ENCODE measurements around the gene TSPAN3.

The TSPAN3 gene

GRCh38 chr15:77070495-77071304 lies at the start of gene TSPAN3:
TSPAN3 (minus strand) TSS chr15:77071109; CDS start chr15:77070954, 155 bp downstream.
- Mint-ChIP-seq H3K4me1 (ENCODE audit: low read depth) (peaks cover 39% of the 10 kb centered on the region), H3K4me3 (peak within 1 kb of the TSS; percentile 90), H3K27me3 (no peaks in the 10 kb centered on the region), H3K27ac (peak within 1 kb of the TSS; percentile 87), H3K36me3 (peaks cover 2% of the 10 kb centered on the region), H3K9me3 (ENCODE audit: low read depth) (no peaks in the 10 kb centered on the region)

GRCh38 chr15:77120576-77120975 lies 49.7 kb upstream of the TSPAN3 start:
- Mint-ChIP-seq H3K36me3 (peaks cover under 1% of the 10 kb centered on the region), H3K9me3 (ENCODE audit: low read depth) (no peaks in the 10 kb centered on the region), H3K27ac (no peak overlapping the region), H3K27me3 (no peaks in the 10 kb centered on the region), H3K4me3 (no peak overlapping the region), H3K4me1 (ENCODE audit: low read depth) (peaks cover 6% of the 10 kb centered on the region)

- Mint-ChIP-seq H3K27ac (no peak overlapping the region), H3K4me1 (ENCODE audit: low read depth) (peaks cover 6% of the 10 kb centered on the region), H3K36me3 (peaks cover 2% of the 10 kb centered on the region), H3K27me3 (no peaks in the 10 kb centered on the region), H3K4me3 (no peak overlapping the region), H3K9me3 (ENCODE audit: low read depth) (no peaks in the 10 kb centered on the region)
Measured at GRCh38 chr15:77119446-77119845, 48.5 kb upstream of the TSPAN3 start.

- no peaks in the 10 kb centered on the region for H3K9me3 Mint-ChIP-seq (ENCODE audit: low read depth)
- H3K4me3 Mint-ChIP-seq, result no peak overlapping the region
- no peaks in the 10 kb centered on the region for H3K27me3 Mint-ChIP-seq
- peaks cover 4% of the 10 kb centered on the region for H3K36me3 Mint-ChIP-seq
- H3K27ac Mint-ChIP-seq, result no peak overlapping the region
- H3K4me1 Mint-ChIP-seq (ENCODE audit: low read depth), result peaks cover 6% of the 10 kb centered on the region
Measured at GRCh38 chr15:77118882-77119321, 48.0 kb upstream of the TSPAN3 start.

DNA sequence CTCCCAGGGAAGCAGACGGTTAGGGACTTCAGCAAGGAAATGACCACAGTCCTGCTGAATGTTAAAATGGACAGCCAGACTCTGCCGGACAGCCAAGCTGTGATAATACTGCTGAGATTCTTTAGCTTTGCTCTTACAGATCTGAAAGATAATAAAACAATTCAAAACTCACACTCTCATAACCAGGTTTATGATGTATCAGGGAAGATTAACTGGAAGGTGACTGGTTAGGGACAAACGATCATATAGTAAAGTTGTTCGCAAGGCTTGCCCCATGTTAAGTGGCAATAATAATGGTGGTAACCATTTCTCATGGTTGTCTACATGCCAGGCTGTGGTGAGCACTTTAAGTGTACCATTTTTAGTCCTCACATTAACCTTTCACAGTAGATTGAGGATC lies 44.3 kb upstream of the TSPAN3 start:
- Mint-ChIP-seq H3K4me3 (no peak overlapping the region), H3K27me3 (no peaks in the 10 kb centered on the region), H3K36me3 (peaks cover 6% of the 10 kb centered on the region), H3K27ac (no peak overlapping the region), H3K4me1 (ENCODE audit: low read depth) (peaks cover 6% of the 10 kb centered on the region), H3K9me3 (ENCODE audit: low read depth) (no peaks in the 10 kb centered on the region)

DNA sequence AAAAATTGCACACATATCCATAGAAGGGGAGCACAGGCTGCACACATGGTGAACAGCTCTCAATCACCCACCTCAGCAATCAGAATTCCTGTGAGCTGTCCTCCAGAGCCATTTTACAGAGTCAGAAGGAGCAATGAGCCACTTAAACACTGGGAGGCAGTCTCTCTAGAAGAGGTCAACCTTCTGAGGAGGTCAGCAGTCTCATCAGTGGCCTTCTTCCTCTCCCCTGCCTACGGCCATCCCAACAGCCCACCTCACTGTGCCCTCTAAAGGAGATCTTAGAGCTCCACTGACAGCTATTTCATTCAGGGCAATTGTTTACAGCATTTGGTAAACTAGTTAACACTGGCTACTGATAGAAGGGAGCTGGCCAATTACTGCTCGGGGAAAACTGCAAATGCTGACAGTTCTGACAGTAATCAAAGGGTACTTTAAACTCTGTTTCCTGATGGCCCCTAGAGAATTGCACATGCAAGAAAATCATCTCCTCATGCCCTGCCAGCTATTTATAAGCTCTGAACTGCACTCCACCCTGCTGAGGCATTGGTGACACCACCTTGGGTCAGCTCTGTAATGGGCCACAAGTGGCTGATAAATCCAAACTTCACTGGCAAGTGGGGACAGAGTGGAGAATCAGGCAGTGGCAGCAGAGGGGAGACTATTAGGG lies 42.1 kb upstream of the TSPAN3 start:
- Mint-ChIP-seq H3K36me3 (peaks cover 6% of the 10 kb centered on the region), H3K27me3 (no peaks in the 10 kb centered on the region), H3K4me3 (no peak overlapping the region), H3K27ac (no peak overlapping the region), H3K4me1 (ENCODE audit: low read depth) (no peaks in the 10 kb centered on the region), H3K9me3 (ENCODE audit: low read depth) (no peaks in the 10 kb centered on the region)

DNA sequence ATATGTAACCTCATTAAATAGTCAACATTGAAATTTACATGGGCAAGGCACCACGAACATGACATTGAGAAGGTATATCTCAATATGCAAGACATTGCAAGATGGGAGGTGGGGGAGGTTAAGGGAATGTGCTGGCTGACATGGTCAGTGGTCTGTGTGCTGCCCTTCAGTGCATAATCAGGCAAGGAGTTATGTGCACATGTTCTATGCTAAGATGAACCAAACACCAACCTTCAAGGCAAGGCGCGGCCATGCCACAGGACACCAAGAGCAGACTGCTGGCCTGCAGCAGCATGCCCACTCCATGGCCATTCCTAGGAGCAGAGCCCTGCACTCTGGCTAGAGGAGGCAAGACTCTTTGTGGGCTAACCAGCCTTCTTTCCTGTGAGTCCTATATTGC lies 40.9 kb upstream of the TSPAN3 start:
- no peaks in the 10 kb centered on the region for H3K27me3 Mint-ChIP-seq

GRCh38 chr15:77107531-77108355 lies 36.8 kb upstream of the TSPAN3 start:
- H3K36me3 Mint-ChIP-seq, result no peaks in the 10 kb centered on the region
- no peak overlapping the region for H3K4me3 Mint-ChIP-seq
- no peaks in the 10 kb centered on the region for H3K4me1 Mint-ChIP-seq (ENCODE audit: low read depth)
- no peak overlapping the region for H3K27ac Mint-ChIP-seq
- H3K27me3 Mint-ChIP-seq, result no peaks in the 10 kb centered on the region
- no peaks in the 10 kb centered on the region for H3K9me3 Mint-ChIP-seq (ENCODE audit: low read depth)

More for the DNA sequence above, 40.9 kb upstream of the TSPAN3 start:
- no peaks in the 10 kb centered on the region for H3K4me1 Mint-ChIP-seq (ENCODE audit: low read depth)
- peaks cover 6% of the 10 kb centered on the region for H3K36me3 Mint-ChIP-seq
- no peak overlapping the region for H3K27ac Mint-ChIP-seq
- H3K9me3 Mint-ChIP-seq (ENCODE audit: low read depth), result no peaks in the 10 kb centered on the region
- no peak overlapping the region for H3K4me3 Mint-ChIP-seq

DNA sequence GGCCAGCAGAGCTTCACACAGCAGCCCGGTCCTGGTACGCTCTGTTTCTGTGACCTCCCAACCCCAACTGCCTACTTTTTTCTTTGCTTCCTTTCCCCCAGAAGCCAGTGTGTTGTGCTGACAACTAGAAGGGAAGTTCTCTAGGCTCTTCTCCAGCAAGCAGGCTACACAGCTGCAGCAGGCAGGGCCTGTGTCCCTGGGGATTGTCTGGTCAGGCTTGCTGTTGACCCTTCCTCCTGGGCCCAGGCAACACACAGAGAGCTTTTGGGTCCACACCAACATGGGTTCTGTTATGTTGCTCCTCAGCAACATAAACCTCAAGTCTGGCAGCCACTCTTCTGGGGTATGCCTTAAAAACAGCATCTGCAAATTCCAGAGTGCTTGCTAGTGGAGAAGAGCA lies 36.2 kb upstream of the TSPAN3 start:
- Mint-ChIP-seq H3K9me3 (ENCODE audit: low read depth) (no peaks in the 10 kb centered on the region), H3K4me1 (ENCODE audit: low read depth) (no peaks in the 10 kb centered on the region), H3K27ac (no peak overlapping the region), H3K27me3 (no peaks in the 10 kb centered on the region), H3K4me3 (no peak overlapping the region), H3K36me3 (no peaks in the 10 kb centered on the region)

DNA sequence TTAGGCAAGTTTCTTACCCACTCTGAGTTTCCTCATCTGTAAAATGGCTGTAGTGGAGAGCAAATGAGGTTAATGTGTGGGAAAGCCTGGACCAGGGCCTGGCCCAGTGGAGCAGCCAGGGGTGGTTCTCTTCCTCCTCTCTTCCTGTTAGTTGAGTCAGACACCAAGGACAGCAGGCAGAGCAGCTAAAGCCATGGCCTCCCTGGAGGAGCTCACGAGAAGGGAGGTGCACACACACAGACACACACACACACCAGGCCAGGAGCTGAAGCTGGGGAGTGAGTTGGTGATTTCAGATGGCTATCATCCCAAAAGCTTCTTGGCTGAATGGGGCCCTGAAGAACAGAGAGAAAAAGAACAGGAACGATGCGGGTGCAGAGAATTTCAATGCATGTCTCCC lies 33.2 kb upstream of the TSPAN3 start:
- Mint-ChIP-seq H3K4me1 (ENCODE audit: low read depth) (no peaks in the 10 kb centered on the region), H3K9me3 (ENCODE audit: low read depth) (no peaks in the 10 kb centered on the region), H3K27ac (no peak overlapping the region), H3K27me3 (no peaks in the 10 kb centered on the region), H3K36me3 (no peaks in the 10 kb centered on the region), H3K4me3 (no peak overlapping the region)

DNA sequence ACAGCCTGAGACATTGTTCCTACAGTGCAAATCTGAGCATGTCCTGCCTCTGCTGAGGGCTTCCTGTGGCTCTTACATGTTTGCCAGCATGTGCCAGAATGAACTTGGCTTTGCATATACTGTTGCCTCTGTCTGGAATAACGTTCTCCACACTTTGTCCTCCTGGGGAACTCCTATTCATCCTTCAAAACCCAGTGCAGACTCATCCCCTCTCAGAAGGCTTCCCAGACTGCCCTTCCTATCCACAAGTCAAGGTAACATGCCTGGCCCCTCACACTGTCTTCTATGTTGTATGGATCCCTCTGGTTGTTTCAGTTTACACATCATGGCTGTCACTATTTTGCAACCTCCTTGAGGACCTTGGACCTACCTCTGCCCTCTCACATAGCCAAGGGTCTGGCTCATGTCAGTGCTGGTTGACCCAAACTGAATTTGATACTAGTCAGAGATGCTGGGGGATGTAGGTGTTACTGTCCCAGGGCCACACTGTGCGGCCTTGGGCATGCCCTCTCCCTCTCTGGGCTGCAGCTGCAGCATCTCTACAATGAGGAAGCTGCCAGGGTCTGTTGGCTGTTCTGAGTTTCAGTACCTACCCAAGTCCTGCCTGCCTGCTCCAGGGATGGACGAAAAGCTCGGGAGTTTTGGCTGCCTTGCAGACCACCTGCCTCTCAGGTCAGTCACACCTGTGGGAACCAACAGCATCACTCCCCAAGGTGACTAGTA lies 29.0 kb upstream of the TSPAN3 start:
- H3K36me3 Mint-ChIP-seq, result no peaks in the 10 kb centered on the region
- H3K27me3 Mint-ChIP-seq, result no peaks in the 10 kb centered on the region
- no peak overlapping the region for H3K27ac Mint-ChIP-seq
- no peaks in the 10 kb centered on the region for H3K9me3 Mint-ChIP-seq (ENCODE audit: low read depth)
- no peak overlapping the region for H3K4me3 Mint-ChIP-seq
- no peaks in the 10 kb centered on the region for H3K4me1 Mint-ChIP-seq (ENCODE audit: low read depth)

GRCh38 chr15:77098572-77098971 lies 27.7 kb upstream of the TSPAN3 start:
- no peak overlapping the region for H3K4me3 Mint-ChIP-seq
- H3K4me1 Mint-ChIP-seq (ENCODE audit: low read depth), result no peaks in the 10 kb centered on the region
- H3K27ac Mint-ChIP-seq, result no peak overlapping the region
- no peaks in the 10 kb centered on the region for H3K27me3 Mint-ChIP-seq
- no peaks in the 10 kb centered on the region for H3K36me3 Mint-ChIP-seq
- no peaks in the 10 kb centered on the region for H3K9me3 Mint-ChIP-seq (ENCODE audit: low read depth)

DNA sequence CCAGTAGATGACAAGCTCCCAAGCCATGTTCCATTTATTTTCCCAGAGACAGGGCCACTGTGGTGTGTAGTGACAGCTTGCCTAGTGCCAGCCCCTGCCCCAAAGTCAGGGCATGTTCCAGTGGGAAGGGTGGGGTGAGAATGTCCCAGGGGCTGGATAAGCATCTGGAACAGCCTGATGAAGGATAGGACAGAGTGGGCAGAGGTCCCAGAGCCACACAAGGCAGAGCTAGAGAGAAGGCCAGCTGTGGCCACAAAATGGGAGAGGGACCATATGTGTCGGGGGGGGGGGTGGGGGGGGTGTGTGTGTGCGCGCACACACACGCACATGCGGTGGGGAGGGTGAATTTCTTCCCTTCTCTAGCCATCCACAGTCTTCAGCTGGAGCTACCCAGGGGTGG lies 27.0 kb upstream of the TSPAN3 start:
- no peaks in the 10 kb centered on the region for H3K27me3 Mint-ChIP-seq
- H3K9me3 Mint-ChIP-seq (ENCODE audit: low read depth), result no peaks in the 10 kb centered on the region
- no peak overlapping the region for H3K4me3 Mint-ChIP-seq
- H3K36me3 Mint-ChIP-seq, result no peaks in the 10 kb centered on the region
- H3K4me1 Mint-ChIP-seq (ENCODE audit: low read depth), result no peaks in the 10 kb centered on the region
- no peak overlapping the region for H3K27ac Mint-ChIP-seq

- H3K27me3 Mint-ChIP-seq, result no peaks in the 10 kb centered on the region
- no peak overlapping the region for H3K27ac Mint-ChIP-seq
- no peaks in the 10 kb centered on the region for H3K9me3 Mint-ChIP-seq (ENCODE audit: low read depth)
- H3K4me3 Mint-ChIP-seq, result no peak overlapping the region
- H3K4me1 Mint-ChIP-seq (ENCODE audit: low read depth), result no peaks in the 10 kb centered on the region
- no peaks in the 10 kb centered on the region for H3K36me3 Mint-ChIP-seq
Measured at GRCh38 chr15:77097248-77097721, 26.4 kb upstream of the TSPAN3 start.

Measured in activated naive CD8-positive, alpha-beta T cell (primary cell).